Stimulated activated CD8-positive, alpha-beta memory T cell treated with anti-CD3 and anti-CD28 coated beads, Interleukin-7, amount 100 ng/mL, for 24 hours (primary cell): ENCODE data around the gene RPS2.
"Not testable (repeated sequence)": the region's sequence is repeated elsewhere in the genome, so short reads cannot be mapped to it uniquely, and the experiment has no call there.

ENCODE experiments used
- DNase-seq: peaks from one replicate; pipeline ENCODE4 v3.0.0-alpha.2; 2020; ENCODE audit warnings: low read depth

The RPS2 gene

GRCh38 chr16:1941162-1942046, 23.2 kb downstream of the RPS2 start:
- no peak for DNase-seq

- no peak for DNase-seq
Measured at GRCh38 chr16:1940273-1941161, 24.1 kb downstream of the RPS2 start.

- DNase-seq: not testable (repeated sequence)
Measured at GRCh38 chr16:1939833-1940232, 24.8 kb downstream of the RPS2 start.

GRCh38 chr16:1938910-1939309, 25.7 kb downstream of the RPS2 start:
- DNase-seq: no peak

- no peak for DNase-seq
Measured at GRCh38 chr16:1938316-1938715, 26.3 kb downstream of the RPS2 start.

GRCh38 chr16:1936945-1937479, 27.6 kb downstream of the RPS2 start:
- DNase-seq: no peak

- DNase-seq: no peak
Measured at GRCh38 chr16:1933097-1933661, 31.4 kb downstream of the RPS2 start.

GRCh38 chr16:1932050-1933028, 32.3 kb downstream of the RPS2 start:
- DNase-seq: no peak

- DNase-seq: no peak
Measured at GRCh38 chr16:1930338-1930720, 34.3 kb downstream of the RPS2 start.

GRCh38 chr16:1929578-1930337, 34.9 kb downstream of the RPS2 start:
- peak; percentile 88 for DNase-seq

- no peak for DNase-seq
Measured at GRCh38 chr16:1929105-1929504, 35.5 kb downstream of the RPS2 start.

GRCh38 chr16:1926271-1926670, 38.4 kb downstream of the RPS2 start:
- DNase-seq: no peak

- no peak for DNase-seq
Measured at GRCh38 chr16:1924095-1924494, 40.5 kb downstream of the RPS2 start.

GRCh38 chr16:1923299-1924034, 41.2 kb downstream of the RPS2 start:
- DNase-seq: no peak

GRCh38 chr16:1922357-1922756, 42.3 kb downstream of the RPS2 start:
- DNase-seq: no peak

- no peak for DNase-seq
Measured at GRCh38 chr16:1920727-1921171, 43.9 kb downstream of the RPS2 start.

GRCh38 chr16:1920122-1920521, 44.5 kb downstream of the RPS2 start:
- not testable (repeated sequence) for DNase-seq

GRCh38 chr16:1919327-1919998, 45.2 kb downstream of the RPS2 start:
- no peak for DNase-seq
